Neural cell (in vitro differentiated cells): ENCODE measurements around the gene SPINK8. TPM values are rescaled to one million over a fixed set of nuclear protein-coding genes. Genes with fewer than 3 reads are reported as not detected.

ENCODE experiments used
- H2AFZ ChIP-seq: fragments of 200-600, 300-800 bp; sonication (generic), shearing (Covaris generic); 2 replicates; pipeline ENCODE4 v1.6.0; 2014; ENCODE audit warnings: low read depth, mild to moderate bottlenecking, antibody characterized with exemption, low read length, moderate library complexity
- H3F3A ChIP-seq: fragments of 200-600 bp; shearing (Covaris generic); 2 replicates; pipeline ENCODE4 v1.6.1; 2016; ENCODE audit warnings: mild to moderate bottlenecking, moderate library complexity, mixed read lengths, antibody characterized with exemption, low read length; ENCODE audit not compliant: insufficient read depth, poor library complexity, severe bottlenecking
- H3K27ac ChIP-seq: fragments of 200-600, 300-800 bp; sonication (generic), shearing (Covaris generic); 2 replicates; pipeline ENCODE4 v1.5.1; 2014; ENCODE audit warnings: mild to moderate bottlenecking, low read length, moderate library complexity
- H3K27me3 ChIP-seq: fragments of 300-800, 200-600 bp; sonication (generic), shearing (Covaris generic); 2 replicates; pipeline ENCODE4 v1.6.0; 2014; ENCODE audit warnings: mild to moderate bottlenecking, low read depth, low read length, moderate library complexity; ENCODE audit not compliant: insufficient read depth
- H3K36me3 ChIP-seq: fragments of 300-800, 200-600 bp; sonication (generic), shearing (Covaris generic); 2 replicates; pipeline ENCODE4 v1.5.1; 2014; ENCODE audit warnings: mild to moderate bottlenecking, antibody characterized with exemption, low read length, moderate library complexity; ENCODE audit not compliant: insufficient read depth
- H3K4me2 ChIP-seq: fragments of 300-800, 200-600 bp; sonication (generic), shearing (Covaris generic); 2 replicates; pipeline ENCODE4 v1.6.0; 2014; ENCODE audit warnings: mild to moderate bottlenecking, low read length
- H3K4me3 ChIP-seq: fragments of 300-800, 200-600 bp; sonication (generic), shearing (Covaris generic); 2 replicates; pipeline ENCODE4 v1.5.1; 2014; ENCODE audit warnings: mild to moderate bottlenecking, low read length, moderate library complexity
- H3K79me2 ChIP-seq: fragments of 200-600 bp; shearing (Covaris generic); replicated peaks from 2 replicates; pipeline ENCODE4 v1.6.0; 2014; ENCODE audit warnings: mild to moderate bottlenecking, low read length, moderate library complexity; ENCODE audit not compliant: insufficient read depth
- H3K9ac ChIP-seq: fragments of 300-800, 200-600 bp; sonication (generic), shearing (Covaris generic); 2 replicates; pipeline ENCODE4 v1.6.1; 2016; ENCODE audit warnings: mild to moderate bottlenecking, low read length, mixed read lengths
- H3K9me2 ChIP-seq: fragments of 200-600 bp; shearing (Covaris generic); 2 replicates; pipeline ENCODE4 v1.6.1; 2016; ENCODE audit warnings: mild to moderate bottlenecking, low read length, mixed read lengths; ENCODE audit not compliant: insufficient read depth
- H3K9me3 ChIP-seq: fragments of 200-600, 300-800 bp; sonication (generic), shearing (Covaris generic); 2 replicates; pipeline ENCODE4 v1.6.1; 2016; ENCODE audit warnings: mild to moderate bottlenecking, mixed run types, low read length, moderate library complexity, mixed read lengths
- H4K20me1 ChIP-seq: fragments of 200-600 bp; shearing (Covaris generic); 2 replicates; pipeline ENCODE4 v1.6.1; 2016; ENCODE audit warnings: mild to moderate bottlenecking, mixed run types; ENCODE audit not compliant: insufficient read depth
- EP300 ChIP-seq: fragments of 450-650 bp; conservative IDR thresholded peaks from 2 replicates; pipeline ENCODE4 v1.6.1; 2014; ENCODE audit warnings: antibody characterized with exemption, mild to moderate bottlenecking, moderate library complexity; ENCODE audit not compliant: poor library complexity, severe bottlenecking
- EZH2 ChIP-seq: fragments of 200-600, 300-800 bp; shearing (Covaris generic), sonication (generic); IDR thresholded peaks from 2 replicates; pipeline ENCODE4 v1.6.1; 2014; ENCODE audit warnings: antibody characterized with exemption, low read length, borderline replicate concordance, mild to moderate bottlenecking; ENCODE audit not compliant: insufficient read depth, poor library complexity, severe bottlenecking
- MXI1 ChIP-seq: fragments of 450-650 bp; conservative IDR thresholded peaks from 2 replicates; pipeline ENCODE4 v1.6.1; 2014; ENCODE audit warnings: antibody characterized with exemption, mild to moderate bottlenecking; ENCODE audit not compliant: poor library complexity, severe bottlenecking
- POLR2AphosphoS5 ChIP-seq: IDR thresholded peaks from 2 replicates; pipeline ENCODE4 v1.6.1; 2012
- RAD21 ChIP-seq: fragments of 450-650 bp; conservative IDR thresholded peaks from 2 replicates; pipeline ENCODE4 v1.6.1; 2014; ENCODE audit warnings: antibody characterized with exemption, mild to moderate bottlenecking, moderate library complexity
- SMC3 ChIP-seq: fragments of 450-650 bp; conservative IDR thresholded peaks from 2 replicates; pipeline ENCODE4 v1.6.1; 2014; ENCODE audit warnings: antibody characterized with exemption, mild to moderate bottlenecking, moderate library complexity; ENCODE audit not compliant: poor library complexity
- TAF1 ChIP-seq: IDR thresholded peaks from 2 replicates; pipeline ENCODE4 v1.6.1; 2012; ENCODE audit warnings: low read depth
- polyA plus RNA-seq: library from polyadenylated mRNA; depleted of rRNA; stranded (reverse); fragments of >200 nt; gene quantifications from 2 replicates; pipeline ENCODE4 v1.2.3, GENCODE V29; 2014
- TF ChIP-seq, protein P1 (sequence below): fragments of 450-650 bp; IDR thresholded peaks from 2 replicates; pipeline ENCODE4 v1.5.1; 2014; ENCODE audit warnings: antibody characterized with exemption, mild to moderate bottlenecking, moderate library complexity; ENCODE audit not compliant: poor library complexity, severe bottlenecking
- TF ChIP-seq, protein P2 (sequence below): IDR thresholded peaks from 2 replicates; pipeline ENCODE4 v1.6.1; 2012; ENCODE audit warnings: borderline replicate concordance

The SPINK8 gene
- polyA plus RNA-seq, 1 donor from 2014 or later = not detected

DNA sequence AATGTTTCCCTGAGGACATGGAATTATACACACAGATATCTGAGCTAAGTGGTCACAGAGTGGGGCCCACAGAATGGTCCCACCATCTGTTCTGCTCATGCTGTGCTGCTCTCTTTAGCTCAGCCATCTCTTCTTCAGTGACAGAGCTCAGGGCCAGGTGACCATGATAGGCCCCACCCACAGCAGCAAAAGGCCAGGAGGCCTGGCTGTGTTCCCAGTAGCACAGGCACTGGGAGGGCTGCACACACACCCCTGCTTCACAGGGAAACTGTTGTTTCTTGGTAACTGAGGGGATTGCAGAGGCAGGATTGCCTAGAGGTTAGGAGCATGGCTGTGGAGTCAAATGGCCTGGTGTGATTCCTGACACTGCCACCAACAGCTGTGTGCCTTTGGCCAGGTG is 33.7 kb upstream of the SPINK8 start:
- no peaks in the 10 kb centered on the region for H3F3A ChIP-seq
- H3K9ac ChIP-seq = no peak overlapping the region
- no peaks in the 10 kb centered on the region for H3K27me3 ChIP-seq
- H3K4me3 ChIP-seq = no peak overlapping the region
- H3K9me3 ChIP-seq = no peaks in the 10 kb centered on the region
- no peaks in the 10 kb centered on the region for H3K36me3 ChIP-seq
- no peak overlapping the region for H3K27ac ChIP-seq
- no peaks in the 10 kb centered on the region for H3K9me2 ChIP-seq
- H3K4me2 ChIP-seq = no peak overlapping the region
- no peak for TF ChIP-seq TAF1
- no peak for TF ChIP-seq EZH2
- no peak for TF ChIP-seq SMC3
- TF ChIP-seq, protein P1, sequence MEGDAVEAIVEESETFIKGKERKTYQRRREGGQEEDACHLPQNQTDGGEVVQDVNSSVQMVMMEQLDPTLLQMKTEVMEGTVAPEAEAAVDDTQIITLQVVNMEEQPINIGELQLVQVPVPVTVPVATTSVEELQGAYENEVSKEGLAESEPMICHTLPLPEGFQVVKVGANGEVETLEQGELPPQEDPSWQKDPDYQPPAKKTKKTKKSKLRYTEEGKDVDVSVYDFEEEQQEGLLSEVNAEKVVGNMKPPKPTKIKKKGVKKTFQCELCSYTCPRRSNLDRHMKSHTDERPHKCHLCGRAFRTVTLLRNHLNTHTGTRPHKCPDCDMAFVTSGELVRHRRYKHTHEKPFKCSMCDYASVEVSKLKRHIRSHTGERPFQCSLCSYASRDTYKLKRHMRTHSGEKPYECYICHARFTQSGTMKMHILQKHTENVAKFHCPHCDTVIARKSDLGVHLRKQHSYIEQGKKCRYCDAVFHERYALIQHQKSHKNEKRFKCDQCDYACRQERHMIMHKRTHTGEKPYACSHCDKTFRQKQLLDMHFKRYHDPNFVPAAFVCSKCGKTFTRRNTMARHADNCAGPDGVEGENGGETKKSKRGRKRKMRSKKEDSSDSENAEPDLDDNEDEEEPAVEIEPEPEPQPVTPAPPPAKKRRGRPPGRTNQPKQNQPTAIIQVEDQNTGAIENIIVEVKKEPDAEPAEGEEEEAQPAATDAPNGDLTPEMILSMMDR = no peak
- TF ChIP-seq POLR2AphosphoS5 = no peak
- no peak for TF ChIP-seq RAD21
- TF ChIP-seq MXI1 = no peak
- TF ChIP-seq, protein P2, sequence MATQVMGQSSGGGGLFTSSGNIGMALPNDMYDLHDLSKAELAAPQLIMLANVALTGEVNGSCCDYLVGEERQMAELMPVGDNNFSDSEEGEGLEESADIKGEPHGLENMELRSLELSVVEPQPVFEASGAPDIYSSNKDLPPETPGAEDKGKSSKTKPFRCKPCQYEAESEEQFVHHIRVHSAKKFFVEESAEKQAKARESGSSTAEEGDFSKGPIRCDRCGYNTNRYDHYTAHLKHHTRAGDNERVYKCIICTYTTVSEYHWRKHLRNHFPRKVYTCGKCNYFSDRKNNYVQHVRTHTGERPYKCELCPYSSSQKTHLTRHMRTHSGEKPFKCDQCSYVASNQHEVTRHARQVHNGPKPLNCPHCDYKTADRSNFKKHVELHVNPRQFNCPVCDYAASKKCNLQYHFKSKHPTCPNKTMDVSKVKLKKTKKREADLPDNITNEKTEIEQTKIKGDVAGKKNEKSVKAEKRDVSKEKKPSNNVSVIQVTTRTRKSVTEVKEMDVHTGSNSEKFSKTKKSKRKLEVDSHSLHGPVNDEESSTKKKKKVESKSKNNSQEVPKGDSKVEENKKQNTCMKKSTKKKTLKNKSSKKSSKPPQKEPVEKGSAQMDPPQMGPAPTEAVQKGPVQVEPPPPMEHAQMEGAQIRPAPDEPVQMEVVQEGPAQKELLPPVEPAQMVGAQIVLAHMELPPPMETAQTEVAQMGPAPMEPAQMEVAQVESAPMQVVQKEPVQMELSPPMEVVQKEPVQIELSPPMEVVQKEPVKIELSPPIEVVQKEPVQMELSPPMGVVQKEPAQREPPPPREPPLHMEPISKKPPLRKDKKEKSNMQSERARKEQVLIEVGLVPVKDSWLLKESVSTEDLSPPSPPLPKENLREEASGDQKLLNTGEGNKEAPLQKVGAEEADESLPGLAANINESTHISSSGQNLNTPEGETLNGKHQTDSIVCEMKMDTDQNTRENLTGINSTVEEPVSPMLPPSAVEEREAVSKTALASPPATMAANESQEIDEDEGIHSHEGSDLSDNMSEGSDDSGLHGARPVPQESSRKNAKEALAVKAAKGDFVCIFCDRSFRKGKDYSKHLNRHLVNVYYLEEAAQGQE = no peak
- no peak for TF ChIP-seq EP300
- no peaks in the 10 kb centered on the region for H4K20me1 ChIP-seq
- no peaks in the 10 kb centered on the region for H3K79me2 ChIP-seq
- no peak overlapping the region for H2AFZ ChIP-seq

DNA sequence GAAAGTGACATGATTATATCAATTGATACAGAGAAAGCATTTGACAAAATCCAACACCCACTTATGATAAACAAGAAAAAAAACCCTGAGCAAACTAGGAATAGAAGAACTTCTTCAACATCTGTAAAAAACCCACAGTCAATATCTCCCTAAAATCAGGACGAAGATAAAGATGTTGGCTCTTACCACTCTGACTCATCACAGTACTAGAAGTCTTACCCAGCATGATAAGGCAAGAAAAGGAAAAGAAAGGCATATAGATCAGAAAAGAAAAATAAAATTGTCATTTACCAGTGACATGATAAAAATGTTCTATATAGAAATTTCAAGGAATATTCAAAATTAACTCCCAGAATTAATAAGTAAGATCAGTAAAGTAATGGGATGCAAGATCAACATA is 31.4 kb upstream of the SPINK8 start:
- Histone ChIP-seq H3K9me2 (no peaks in the 10 kb centered on the region), H3K9ac (no peak overlapping the region), H3K79me2 (no peaks in the 10 kb centered on the region), H3F3A (no peaks in the 10 kb centered on the region), H3K27ac (no peak overlapping the region), H3K9me3 (no peaks in the 10 kb centered on the region), H2AFZ (no peak overlapping the region), H3K27me3 (no peaks in the 10 kb centered on the region), H3K4me2 (no peak overlapping the region), H3K4me3 (no peak overlapping the region), H3K36me3 (no peaks in the 10 kb centered on the region), H4K20me1 (no peaks in the 10 kb centered on the region)
- no peak for TF ChIP-seq EZH2
- TF ChIP-seq, protein P1 = no peak
- TF ChIP-seq TAF1 = no peak
- TF ChIP-seq RAD21 = no peak
